GM13977 (cell line): Measurements from ENCODE around the gene PLB1.

Source experiments
- DNase-seq: peaks from one replicate; pipeline ENCODE4 v3.0.0; 2012; ENCODE audit warnings: low spot score
- CTCF ChIP-seq: IDR thresholded peaks from 2 replicates; pipeline ENCODE4 v1.5.1; 2012; ENCODE audit warnings: mild to moderate bottlenecking, control low read depth; ENCODE audit not compliant: insufficient read depth; ENCODE audit errors: extremely low read depth, missing control alignments
- in situ Hi-C: fragments of 300-500 bp; cut with MboI; formaldehyde crosslinking; loops from one replicate; pipeline ENCODE4 v1.12.0; 2022; ENCODE audit warnings: low sequenced_read_pairs, low pct_unique_long_range_greater_than_20kb, mixed read lengths, inconsistent platforms; ENCODE audit not compliant: unreplicated experiment

PLB1 gene

GRCh38 chr2:28449126-28449487 lies 46.8 kb upstream of the PLB1 start:
- no peak for DNase-seq
- in situ Hi-C loops, result no loop called here
- no peak for TF ChIP-seq CTCF

- in situ Hi-C loops, result no loop called here
- DNase-seq, result peak; percentile 54
- TF ChIP-seq CTCF, result no peak
Measured at GRCh38 chr2:28449488-28450395, 46.1 kb upstream of the PLB1 start.

GRCh38 chr2:28450901-28451565 lies 44.8 kb upstream of the PLB1 start:
- no peak for TF ChIP-seq CTCF
- no peak for DNase-seq
- in situ Hi-C loops, result no loop called here

GRCh38 chr2:28451793-28452533 lies 43.9 kb upstream of the PLB1 start:
- TF ChIP-seq CTCF, result no peak
- in situ Hi-C loops, result no loop called here
- no peak for DNase-seq

- peak; percentile 95 for TF ChIP-seq CTCF
- peak; percentile 67 for DNase-seq
- in situ Hi-C loops, result no loop called here
Measured at GRCh38 chr2:28452534-28453081, 43.3 kb upstream of the PLB1 start.

GRCh38 chr2:28453396-28453795 lies 42.5 kb upstream of the PLB1 start:
- DNase-seq, result no peak
- no peak for TF ChIP-seq CTCF
- in situ Hi-C loops, result no loop called here
